ENCODE data around the gene FAF2. TPM values are rescaled to one million over a fixed set of nuclear protein-coding genes. Genes with fewer than 3 reads are reported as not detected.

FAF2 gene
- total RNA-seq, 1 donor = 30.1 TPM

DNA sequence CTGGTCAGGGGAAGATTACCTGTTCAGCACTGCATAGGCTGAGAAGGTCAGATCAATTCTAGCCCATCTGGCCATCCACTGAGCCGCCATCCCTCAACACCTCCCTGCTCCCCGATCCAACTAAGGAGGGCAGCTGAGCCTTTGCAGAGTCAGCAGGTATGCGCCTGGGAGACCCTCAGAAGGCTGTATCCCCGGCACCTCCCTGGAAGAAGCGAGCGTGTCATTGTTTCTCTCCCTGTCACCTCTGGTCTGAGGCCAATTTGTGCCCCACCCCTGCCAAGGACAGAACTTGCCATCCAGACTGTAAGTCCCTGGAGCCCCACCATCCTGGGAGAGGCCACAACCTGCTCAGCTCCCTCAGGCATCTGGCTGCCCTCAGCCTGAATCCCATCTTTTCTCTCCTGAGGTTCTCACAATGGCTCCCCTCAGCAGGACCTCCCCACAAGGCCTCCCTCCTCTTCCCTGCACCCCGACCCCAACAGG is 34.4 kb upstream of the FAF2 start:
- H3K4me1 ChIP-seq (ENCODE audit: insufficient read depth, low read length) = peaks cover 26% of the 10 kb centered on the region
- no peaks in the 10 kb centered on the region for H3K27me3 ChIP-seq (ENCODE audit: insufficient read depth, low read length)
- H3K4me3 ChIP-seq (ENCODE audit: low read length) = no peak overlapping the region
- no peaks in the 10 kb centered on the region for H3K9me3 ChIP-seq (ENCODE audit: low read depth, low read length)

DNA sequence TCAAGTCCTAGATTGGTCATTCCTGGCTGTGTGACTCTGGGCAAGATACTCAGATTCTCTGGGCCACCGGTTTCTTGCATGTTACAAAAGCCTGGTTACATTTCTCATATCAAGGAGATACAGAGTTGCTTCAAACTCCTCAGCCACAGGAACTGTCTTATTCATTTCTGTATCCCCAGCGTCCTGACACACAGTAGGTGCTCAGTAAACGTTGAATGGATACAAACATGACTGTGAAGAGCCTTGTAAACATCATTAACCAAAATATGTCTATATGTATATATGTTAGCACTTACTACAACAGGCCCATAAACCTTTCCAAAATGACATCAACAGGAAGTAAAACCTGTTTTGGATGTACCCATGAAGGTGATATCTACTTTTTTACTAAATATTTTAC is 33.5 kb upstream of the FAF2 start:
- H3K9me3 ChIP-seq (ENCODE audit: low read depth, low read length) = no peaks in the 10 kb centered on the region
- H3K4me3 ChIP-seq (ENCODE audit: low read length) = no peak overlapping the region
- no peaks in the 10 kb centered on the region for H3K27me3 ChIP-seq (ENCODE audit: insufficient read depth, low read length)
- H3K4me1 ChIP-seq (ENCODE audit: insufficient read depth, low read length) = peaks cover 26% of the 10 kb centered on the region

DNA sequence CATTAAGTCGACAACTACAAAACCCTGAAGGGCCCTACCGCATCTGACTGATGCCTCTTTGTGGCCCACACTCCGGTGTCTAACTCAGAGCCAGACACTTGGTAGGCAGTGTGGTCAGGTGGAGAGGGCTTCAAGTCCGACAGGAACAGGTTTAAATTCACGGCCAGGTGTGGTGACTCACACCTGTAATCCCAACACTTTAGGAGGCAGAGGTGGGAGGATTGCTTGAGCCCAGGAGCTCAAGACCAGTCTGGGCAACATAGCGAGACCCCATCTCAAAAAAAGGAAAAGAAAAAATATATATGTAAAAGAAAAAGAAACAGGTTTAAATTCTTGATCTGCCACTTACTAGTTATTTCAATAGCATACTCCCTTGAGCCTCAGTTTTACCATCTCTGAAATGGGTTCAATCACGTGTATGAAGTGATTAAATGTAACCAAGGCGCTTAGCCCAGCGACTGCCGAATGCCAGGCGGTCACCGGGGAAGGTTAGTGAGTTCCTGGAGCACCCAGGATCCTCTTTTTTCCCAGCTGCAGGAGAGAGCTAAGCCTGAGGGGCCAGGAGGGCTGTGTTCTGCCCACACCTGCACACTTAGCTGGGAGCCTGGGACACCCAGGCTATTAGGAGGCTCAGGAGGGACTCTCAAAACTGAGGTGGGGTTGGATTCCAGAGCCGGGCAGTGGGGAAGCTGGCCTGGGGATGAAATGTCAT is 32.8 kb upstream of the FAF2 start:
- Histone ChIP-seq H3K27me3 (ENCODE audit: insufficient read depth, low read length) (no peaks in the 10 kb centered on the region), H3K4me3 (ENCODE audit: low read length) (peak overlapping the region; percentile 77), H3K4me1 (ENCODE audit: insufficient read depth, low read length) (peaks cover 26% of the 10 kb centered on the region), H3K9me3 (ENCODE audit: low read depth, low read length) (no peaks in the 10 kb centered on the region)

DNA sequence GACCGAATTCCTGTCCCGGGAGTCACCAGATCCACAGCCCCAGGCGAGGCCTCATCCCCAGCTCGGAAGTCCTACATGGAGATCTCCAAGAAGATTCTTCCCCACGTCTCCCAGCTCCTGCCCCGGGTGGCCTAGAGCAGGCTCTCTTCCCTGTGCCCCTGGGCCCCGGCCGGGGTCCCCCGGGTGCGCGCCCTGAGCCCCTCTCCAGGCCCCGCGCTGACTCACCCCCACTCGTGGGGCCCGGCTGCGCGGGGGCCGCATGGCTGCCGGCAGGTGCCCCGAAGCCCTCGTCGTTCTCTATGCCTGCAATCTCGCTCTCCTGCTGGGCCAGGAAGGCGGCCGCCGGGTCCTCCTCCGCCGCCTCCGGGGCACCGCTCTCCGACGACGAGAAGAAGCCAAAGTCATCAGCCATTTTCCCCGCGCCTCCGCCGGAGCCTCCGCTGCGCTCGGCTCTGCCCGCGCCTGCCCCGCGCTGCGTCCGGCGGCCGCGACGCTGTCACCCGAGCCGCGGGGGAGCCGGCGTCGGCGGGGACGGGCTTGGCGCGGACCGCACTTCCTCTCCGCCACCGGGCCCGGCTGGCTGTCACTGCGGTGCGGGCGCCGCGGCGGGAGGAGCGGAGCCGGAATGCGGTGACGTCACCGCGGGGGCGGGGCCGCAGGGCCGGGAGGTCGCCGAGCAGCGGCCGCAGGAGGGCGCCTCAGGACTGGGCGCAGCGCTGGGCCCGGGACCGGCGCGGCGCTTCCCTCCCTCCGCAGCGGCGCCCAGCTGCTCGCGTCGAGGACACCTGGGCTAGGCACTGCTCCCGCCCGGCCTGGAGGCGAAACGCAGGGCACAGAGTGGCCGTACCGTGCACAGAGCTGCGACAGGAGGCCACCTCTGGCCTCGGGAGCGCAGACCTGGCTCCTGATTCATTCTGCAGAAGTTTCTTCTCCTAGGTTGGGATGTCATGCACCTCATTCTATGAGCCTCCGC is 31.9 kb upstream of the FAF2 start, which contains the start of gene CLTB:
Gene CLTB (minus strand): TSS at position 588 of the 973 bp plus-strand sequence. CDS start 176 bp downstream, at position 412.
- H3K9me3 ChIP-seq (ENCODE audit: low read depth, low read length) = no peaks in the 10 kb centered on the region
- H3K27me3 ChIP-seq (ENCODE audit: insufficient read depth, low read length) = peaks cover 1% of the 10 kb centered on the region
- H3K4me3 ChIP-seq (ENCODE audit: low read length) = peak within 1 kb of the TSS; percentile 77
- peaks cover 26% of the 10 kb centered on the region for H3K4me1 ChIP-seq (ENCODE audit: insufficient read depth, low read length)

DNA sequence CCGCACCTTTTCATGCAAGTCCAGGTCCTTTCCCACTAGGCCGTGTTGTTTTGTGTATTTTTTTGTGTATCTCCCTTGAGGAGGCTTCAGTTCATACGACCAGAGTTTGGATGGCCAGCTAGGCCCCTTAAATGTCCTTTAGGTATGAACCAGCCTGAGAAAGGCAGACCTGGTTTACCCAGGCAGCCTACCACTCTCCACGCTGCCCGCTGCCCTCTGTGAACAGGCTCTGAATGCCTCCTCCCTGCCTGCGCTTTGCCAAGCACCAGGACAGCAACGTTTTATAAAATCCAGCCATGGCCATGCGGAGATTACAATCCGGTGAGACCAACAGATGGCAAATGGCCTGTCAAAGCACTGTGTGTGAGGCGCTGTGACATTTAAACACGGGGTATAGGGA is 31.2 kb upstream of the FAF2 start:
- H3K4me3 ChIP-seq (ENCODE audit: low read length) = peak overlapping the region; percentile 77
- peaks cover 2% of the 10 kb centered on the region for H3K27me3 ChIP-seq (ENCODE audit: insufficient read depth, low read length)
- peaks cover 26% of the 10 kb centered on the region for H3K4me1 ChIP-seq (ENCODE audit: insufficient read depth, low read length)
- no peaks in the 10 kb centered on the region for H3K9me3 ChIP-seq (ENCODE audit: low read depth, low read length)

DNA sequence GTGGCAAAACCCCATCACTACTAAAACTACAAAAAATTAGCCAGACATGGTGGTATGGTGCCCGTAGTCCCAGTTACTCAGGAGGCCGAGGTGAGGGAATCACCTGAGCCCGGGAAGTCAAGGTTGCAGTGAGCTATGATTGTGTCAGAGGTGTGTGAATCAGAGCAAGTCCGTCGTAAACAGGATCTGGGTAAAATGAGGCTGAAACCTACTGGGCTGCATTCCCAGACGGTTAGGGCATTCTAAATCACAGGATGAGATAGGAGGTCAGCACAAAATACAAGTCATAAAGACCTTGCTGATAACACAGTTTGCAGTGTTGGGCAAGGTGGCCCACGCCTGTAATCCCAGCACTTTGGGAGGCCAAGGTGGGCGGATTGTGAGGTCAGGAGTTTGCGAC is 29.9 kb upstream of the FAF2 start:
- H3K27me3 ChIP-seq (ENCODE audit: insufficient read depth, low read length) = peaks cover 2% of the 10 kb centered on the region
- H3K4me1 ChIP-seq (ENCODE audit: insufficient read depth, low read length) = peaks cover 26% of the 10 kb centered on the region
- no peaks in the 10 kb centered on the region for H3K9me3 ChIP-seq (ENCODE audit: low read depth, low read length)
- no peak overlapping the region for H3K4me3 ChIP-seq (ENCODE audit: low read length)

DNA sequence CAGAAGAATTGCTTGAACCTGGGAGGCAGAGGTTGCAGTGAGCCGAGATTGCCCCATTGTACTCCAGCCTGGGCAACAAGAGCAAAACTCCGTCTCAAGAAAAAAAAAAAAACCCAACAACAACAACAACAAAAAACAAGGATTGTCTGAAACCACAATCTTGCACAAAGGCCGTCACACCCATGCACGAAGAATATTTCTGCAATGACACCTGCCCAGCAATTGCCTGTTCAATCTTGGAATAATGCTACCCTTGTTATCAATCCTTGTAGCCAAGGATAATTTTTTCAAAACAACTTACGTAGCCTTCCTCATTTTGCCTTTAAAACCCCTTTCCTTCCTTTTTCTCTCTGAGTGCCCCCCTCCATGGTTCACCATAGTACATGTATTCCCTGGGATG is 28.1 kb upstream of the FAF2 start:
- Histone ChIP-seq H3K27me3 (ENCODE audit: insufficient read depth, low read length) (peaks cover 2% of the 10 kb centered on the region), H3K4me3 (ENCODE audit: low read length) (no peak overlapping the region), H3K9me3 (ENCODE audit: low read depth, low read length) (no peaks in the 10 kb centered on the region), H3K4me1 (ENCODE audit: insufficient read depth, low read length) (peaks cover 17% of the 10 kb centered on the region)

DNA sequence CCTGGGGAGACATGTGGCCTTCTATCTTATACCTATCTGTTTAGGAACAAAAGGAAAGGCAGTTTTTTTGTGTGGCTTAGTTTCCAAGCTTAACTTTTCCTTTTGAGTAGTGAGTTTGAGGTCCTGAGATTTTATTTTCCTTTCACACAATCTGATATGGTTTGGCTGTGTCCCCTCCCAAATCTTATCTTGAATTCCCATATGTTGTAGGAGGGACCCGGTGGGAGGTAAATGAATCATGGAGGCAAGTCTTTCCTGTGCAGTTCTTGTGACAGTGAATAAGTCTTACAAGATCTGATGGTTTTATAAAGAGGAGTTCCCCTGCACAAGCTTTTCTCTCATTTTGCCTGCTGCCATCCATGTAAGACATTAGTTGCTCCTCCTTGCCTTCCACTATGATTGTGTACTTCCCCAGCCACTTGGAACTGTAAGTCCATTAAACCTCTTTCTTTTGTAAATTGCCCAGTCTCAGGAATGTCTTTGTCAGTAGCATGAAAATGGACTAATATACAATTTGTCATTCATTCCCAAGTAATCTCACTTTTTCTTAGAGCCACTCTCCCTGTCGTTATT is 27.1 kb upstream of the FAF2 start:
- Histone ChIP-seq H3K27me3 (ENCODE audit: insufficient read depth, low read length) (peaks cover 2% of the 10 kb centered on the region), H3K4me3 (ENCODE audit: low read length) (no peak overlapping the region), H3K4me1 (ENCODE audit: insufficient read depth, low read length) (peaks cover 8% of the 10 kb centered on the region), H3K9me3 (ENCODE audit: low read depth, low read length) (no peaks in the 10 kb centered on the region)

DNA sequence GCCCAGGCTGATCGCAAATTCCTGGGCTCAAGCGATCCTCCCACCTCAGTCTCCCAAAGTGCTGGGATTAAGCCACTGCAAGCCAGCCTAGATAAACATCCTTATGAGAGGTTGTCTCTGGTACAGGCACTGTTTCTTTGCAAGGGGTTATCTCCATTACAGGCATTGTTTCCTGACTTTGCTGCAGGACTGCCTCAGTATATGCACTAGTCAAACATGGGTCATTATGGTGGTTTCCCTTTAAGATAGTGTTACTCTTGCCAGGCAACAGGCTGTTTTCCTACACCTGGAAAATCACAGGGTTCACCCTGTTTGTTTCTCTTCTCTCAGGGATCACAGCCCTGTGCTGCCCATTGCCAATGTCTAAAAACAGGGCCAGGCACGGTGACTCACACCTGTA is 24.0 kb upstream of the FAF2 start:
- Histone ChIP-seq H3K27me3 (ENCODE audit: insufficient read depth, low read length) (peaks cover 2% of the 10 kb centered on the region), H3K4me3 (ENCODE audit: low read length) (no peak overlapping the region), H3K4me1 (ENCODE audit: insufficient read depth, low read length) (no peaks in the 10 kb centered on the region), H3K9me3 (ENCODE audit: low read depth, low read length) (no peaks in the 10 kb centered on the region)

DNA sequence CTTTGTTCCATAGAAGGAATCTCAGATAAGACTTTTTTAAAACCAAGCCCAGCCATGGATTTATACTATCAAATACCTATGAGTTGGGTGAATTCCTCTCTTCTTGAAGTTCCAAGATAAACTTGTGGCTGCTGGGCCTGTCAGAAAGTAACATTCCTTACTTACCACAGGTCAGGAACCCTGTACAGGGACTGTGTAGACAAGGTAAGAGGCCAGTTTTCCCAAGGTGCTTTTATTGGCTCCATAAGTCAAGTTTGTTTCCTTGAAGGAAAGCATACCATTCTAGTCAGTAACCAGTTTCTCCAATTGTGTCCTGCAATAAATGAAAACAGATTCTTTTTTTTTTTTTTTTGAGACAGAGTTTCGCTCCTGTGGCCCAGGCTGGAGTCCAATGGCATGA is 23.0 kb upstream of the FAF2 start:
- no peaks in the 10 kb centered on the region for H3K4me1 ChIP-seq (ENCODE audit: insufficient read depth, low read length)
- H3K4me3 ChIP-seq (ENCODE audit: low read length) = no peak overlapping the region
- no peaks in the 10 kb centered on the region for H3K9me3 ChIP-seq (ENCODE audit: low read depth, low read length)
- peaks cover 2% of the 10 kb centered on the region for H3K27me3 ChIP-seq (ENCODE audit: insufficient read depth, low read length)

DNA sequence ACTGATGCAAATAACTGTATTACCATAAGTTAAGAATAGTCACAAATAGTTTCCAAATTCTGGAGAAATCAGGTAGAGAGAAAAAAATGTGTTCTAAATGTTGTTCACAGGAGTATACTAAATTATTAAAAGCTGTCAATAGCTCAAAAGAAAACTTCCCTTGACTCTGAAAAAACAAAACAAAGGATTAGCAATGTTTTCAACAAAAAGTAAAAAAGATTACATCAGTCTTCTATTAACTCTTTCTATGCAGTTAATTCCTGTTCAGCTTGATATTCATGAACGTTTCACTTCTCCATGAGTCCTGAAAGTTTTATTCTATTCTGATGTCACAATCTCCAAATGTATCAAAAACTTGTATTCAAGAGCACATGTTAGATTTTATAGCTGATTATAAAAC is 22.4 kb upstream of the FAF2 start:
- no peaks in the 10 kb centered on the region for H3K9me3 ChIP-seq (ENCODE audit: low read depth, low read length)
- no peaks in the 10 kb centered on the region for H3K4me1 ChIP-seq (ENCODE audit: insufficient read depth, low read length)
- no peak overlapping the region for H3K4me3 ChIP-seq (ENCODE audit: low read length)
- H3K27me3 ChIP-seq (ENCODE audit: insufficient read depth, low read length) = peaks cover 2% of the 10 kb centered on the region

DNA sequence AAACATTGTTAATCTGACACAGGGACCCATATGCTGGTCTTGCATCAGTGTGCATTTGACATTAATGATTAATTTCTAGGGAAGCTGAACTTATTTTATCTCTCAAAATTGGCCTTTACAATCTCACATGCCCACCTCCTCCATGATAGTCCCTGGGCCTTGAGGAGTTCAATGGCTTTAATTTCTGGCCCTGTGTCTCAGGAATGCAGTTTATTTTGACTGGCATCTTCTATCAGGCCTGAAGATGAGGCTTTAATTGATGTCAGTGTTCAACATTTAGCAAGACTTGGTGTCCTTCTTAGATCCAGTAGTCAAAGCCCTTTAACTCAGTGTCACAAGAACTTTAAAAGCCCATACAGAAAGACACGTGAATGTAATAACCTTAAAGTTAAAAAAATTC is 21.3 kb upstream of the FAF2 start:
- H3K27me3 ChIP-seq (ENCODE audit: insufficient read depth, low read length) = no peaks in the 10 kb centered on the region
- H3K4me1 ChIP-seq (ENCODE audit: insufficient read depth, low read length) = no peaks in the 10 kb centered on the region
- H3K9me3 ChIP-seq (ENCODE audit: low read depth, low read length) = no peaks in the 10 kb centered on the region
- H3K4me3 ChIP-seq (ENCODE audit: low read length) = no peak overlapping the region

DNA sequence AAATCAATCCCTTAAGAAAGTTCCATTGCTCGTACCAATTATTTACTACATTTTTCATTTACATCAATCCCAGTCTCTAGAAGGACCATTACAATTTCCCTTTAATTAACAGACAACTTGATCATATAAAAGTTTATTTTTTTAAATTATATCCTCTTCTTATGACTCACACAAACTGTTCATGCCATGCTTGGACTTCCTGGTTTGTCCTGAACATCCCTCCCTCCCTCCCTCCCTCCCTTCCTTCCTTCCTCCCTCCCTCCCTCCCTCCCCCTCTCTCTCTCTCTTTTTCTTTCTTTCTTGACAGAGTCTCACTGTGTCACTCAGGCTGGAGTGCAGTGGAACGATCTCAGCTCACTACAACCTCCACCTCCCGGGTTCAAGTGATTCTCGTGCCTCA is 20.2 kb upstream of the FAF2 start:
- Histone ChIP-seq H3K4me1 (ENCODE audit: insufficient read depth, low read length) (no peaks in the 10 kb centered on the region), H3K4me3 (ENCODE audit: low read length) (no peak overlapping the region), H3K27me3 (ENCODE audit: insufficient read depth, low read length) (no peaks in the 10 kb centered on the region), H3K9me3 (ENCODE audit: low read depth, low read length) (no peaks in the 10 kb centered on the region)

DNA sequence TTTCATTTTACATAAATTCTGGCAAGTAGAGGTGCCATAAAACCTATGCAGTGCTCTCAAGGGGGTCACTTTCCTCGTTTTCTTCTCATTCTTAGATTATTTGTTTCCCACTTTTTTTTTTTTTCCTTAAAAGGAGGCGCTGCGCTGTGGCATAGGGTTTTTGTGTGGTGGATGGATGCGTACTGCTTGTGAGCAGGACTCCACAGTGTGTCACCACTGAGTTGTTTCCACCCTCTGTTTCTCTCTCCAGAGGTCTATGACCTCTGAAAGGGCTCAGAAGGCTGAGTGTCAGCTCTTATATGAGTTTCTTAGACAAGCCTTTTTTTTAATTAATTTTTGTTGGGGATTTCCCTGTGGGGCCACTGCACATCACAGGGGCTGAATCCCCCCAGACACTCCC is 18.2 kb upstream of the FAF2 start:
- Histone ChIP-seq H3K4me1 (ENCODE audit: insufficient read depth, low read length) (no peaks in the 10 kb centered on the region), H3K4me3 (ENCODE audit: low read length) (no peak overlapping the region), H3K9me3 (ENCODE audit: low read depth, low read length) (no peaks in the 10 kb centered on the region), H3K27me3 (ENCODE audit: insufficient read depth, low read length) (no peaks in the 10 kb centered on the region)

DNA sequence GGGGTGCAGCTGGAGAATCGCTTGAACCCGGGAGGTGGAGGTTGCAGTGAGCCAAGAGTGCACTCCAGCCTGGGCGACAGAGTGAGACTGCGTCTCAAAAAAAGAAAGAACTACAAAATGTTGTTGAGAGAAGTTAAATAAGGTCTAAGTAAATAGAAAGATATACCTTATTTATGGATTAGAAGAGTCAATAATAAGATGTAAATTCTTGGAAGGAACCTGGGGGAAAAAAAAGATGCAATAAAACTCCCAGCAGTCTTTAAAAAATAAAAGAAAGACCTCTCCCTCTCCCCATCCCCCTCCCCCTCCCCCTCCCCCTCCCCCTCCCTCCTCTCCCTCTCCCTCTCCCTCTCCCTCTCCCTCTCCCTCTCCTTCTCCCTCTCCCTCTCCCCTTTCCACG is 15.5 kb upstream of the FAF2 start:
- H3K27me3 ChIP-seq (ENCODE audit: insufficient read depth, low read length) = no peaks in the 10 kb centered on the region

More for the DNA sequence above, 15.5 kb upstream of the FAF2 start:
- Histone ChIP-seq H3K4me3 (ENCODE audit: low read length) (no peak overlapping the region), H3K4me1 (ENCODE audit: insufficient read depth, low read length) (peaks cover 15% of the 10 kb centered on the region), H3K9me3 (ENCODE audit: low read depth, low read length) (no peaks in the 10 kb centered on the region)
